ENCODE results near the gene ACVR2A.

GRCh38 chr2:147855977-147856376, 11.1 kb downstream of the ACVR2A start:
- TF ChIP-seq CTCF (IDR thresholded peaks at IDR 0.05; ENCODE audit: insufficient read depth, low read depth, low read length) (no peak), EZH2 (IDR thresholded peaks at IDR 0.05; ENCODE audit: insufficient read depth, low read length) (no peak)

Measured in astrocyte (in vitro differentiated cells and primary cell).